GM19395 (cell line): ENCODE results near the gene RELT.

Experiments
- ATAC-seq: cut with Tn5 transposase; IDR thresholded peaks from one replicate; pipeline ENCODE4 v1.9.1; 2021; ENCODE audit warnings: mild to moderate bottlenecking, moderate library complexity; ENCODE audit not compliant: unreplicated experiment

Gene RELT

GRCh38 chr11:73390601-73391565 is 14.7 kb downstream of the RELT start:
- ATAC-seq = no peak

GRCh38 chr11:73391665-73392064 is 15.5 kb downstream of the RELT start:
- ATAC-seq = no peak

- no peak for ATAC-seq
These were observed 16.2 kb downstream of the RELT start for GRCh38 chr11:73392108-73393010.

- no peak for ATAC-seq
These were observed 16.8 kb downstream of the RELT start for GRCh38 chr11:73393011-73393380.

GRCh38 chr11:73393479-73394415 is 17.5 kb downstream of the RELT start:
- ATAC-seq = no peak

- no peak for ATAC-seq
These were observed 18.5 kb downstream of the RELT start for GRCh38 chr11:73394416-73395296.

GRCh38 chr11:73395297-73396208 is 19.4 kb downstream of the RELT start:
- no peak for ATAC-seq

GRCh38 chr11:73396251-73396930 is 20.2 kb downstream of the RELT start:
- ATAC-seq = no peak

- ATAC-seq = no peak
These were observed 20.8 kb downstream of the RELT start for GRCh38 chr11:73396985-73397384.

- no peak for ATAC-seq
These were observed 21.4 kb downstream of the RELT start for GRCh38 chr11:73397468-73398131.

GRCh38 chr11:73398132-73398526 is 21.9 kb downstream of the RELT start:
- no peak for ATAC-seq

- no peak for ATAC-seq
These were observed 22.5 kb downstream of the RELT start for GRCh38 chr11:73398721-73399120.

- ATAC-seq = no peak
These were observed 23.0 kb downstream of the RELT start for GRCh38 chr11:73399159-73399590.

- no peak for ATAC-seq
These were observed 23.4 kb downstream of the RELT start for GRCh38 chr11:73399636-73400035.

GRCh38 chr11:73400293-73400692 is 24.1 kb downstream of the RELT start:
- ATAC-seq = no peak

GRCh38 chr11:73401217-73401923 is 25.2 kb downstream of the RELT start:
- no peak for ATAC-seq
